ENCODE data around the gene MRPL53.
"Not testable (repeated sequence)": the region's sequence is repeated elsewhere in the genome, so short reads cannot be mapped to it uniquely, and the experiment has no call there.

The MRPL53 gene

DNA sequence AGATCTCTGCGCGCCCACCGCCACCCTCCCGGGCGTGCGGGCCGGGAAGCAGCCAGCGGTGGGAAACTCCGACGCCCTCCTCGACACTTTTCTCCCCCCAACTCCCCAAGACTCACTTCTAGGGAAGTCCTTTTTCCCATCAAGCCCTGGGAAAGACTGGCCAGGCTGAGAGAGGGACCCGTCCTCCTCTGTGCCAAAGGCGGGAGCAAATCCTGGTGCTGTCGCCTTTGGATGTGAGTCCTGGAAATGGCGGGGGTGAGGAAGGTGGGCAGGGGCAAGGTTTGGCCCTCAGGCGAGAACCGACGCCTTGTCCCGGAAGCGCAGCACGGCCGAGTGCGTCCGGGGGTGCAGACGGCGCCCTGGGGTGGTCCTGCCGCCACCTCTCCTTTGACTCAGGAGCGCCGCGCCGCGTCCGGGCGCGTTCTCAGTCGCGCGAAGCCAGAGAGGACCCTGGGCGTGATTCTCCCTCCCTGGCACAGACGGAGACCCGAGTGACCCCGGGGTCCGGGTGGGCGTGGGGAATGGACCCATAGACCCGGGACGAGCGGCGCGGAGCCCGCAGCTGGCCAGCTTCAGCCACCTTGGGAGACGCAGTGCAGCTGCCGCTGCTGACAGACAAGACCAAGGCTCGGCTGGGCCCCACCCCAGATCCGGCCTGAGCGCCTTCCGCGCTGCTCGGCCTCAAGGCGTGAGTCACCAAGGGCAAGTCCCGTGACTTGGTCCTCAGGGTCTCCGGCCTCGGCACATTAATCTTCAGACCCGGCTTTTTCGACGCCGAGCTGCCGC, 30.4 kb upstream of the MRPL53 start:
- DNase-seq (ENCODE audit: low read depth in 1 of 2, low spot score in 1 of 2), result no peak

GRCh38 chr2:74502147-74502719, 29.8 kb upstream of the MRPL53 start:
- no peak for DNase-seq (ENCODE audit: low read depth in 1 of 2, low spot score in 1 of 2)

DNA sequence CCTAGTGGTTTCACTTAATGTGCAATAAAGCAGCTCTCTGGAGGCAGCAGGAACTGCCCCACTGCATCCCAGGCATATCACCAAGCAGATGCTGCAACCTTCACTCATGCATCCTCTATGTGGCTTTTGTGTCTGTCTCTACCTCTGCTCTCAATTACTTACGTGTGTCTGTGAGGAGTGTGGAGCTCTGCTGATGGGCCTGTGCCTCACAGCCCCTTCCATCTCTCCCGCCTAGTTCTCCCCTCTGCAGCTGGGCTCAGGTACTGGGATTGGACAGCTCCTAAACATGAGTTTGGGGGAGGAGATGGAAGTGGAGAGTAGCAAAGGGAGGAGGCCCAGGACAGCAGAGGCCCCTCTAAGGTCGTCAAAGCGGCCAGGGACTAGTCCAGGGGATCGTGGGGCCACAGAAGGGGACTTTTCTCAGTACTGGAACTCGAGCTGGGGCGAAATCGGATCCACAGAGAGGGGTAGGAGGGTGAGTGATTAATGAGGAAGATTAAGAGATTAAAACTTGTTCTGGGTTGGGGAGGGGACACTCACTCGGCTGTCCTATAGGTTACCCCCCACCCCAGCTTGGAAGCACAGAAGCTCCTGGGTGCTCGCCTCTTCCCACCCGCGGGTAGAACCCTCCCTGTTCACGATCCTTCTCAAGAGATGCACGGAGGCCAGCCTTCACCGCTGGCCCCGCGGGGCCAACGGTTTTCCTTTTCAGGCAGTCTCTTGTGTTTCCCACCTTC, 29.0 kb upstream of the MRPL53 start:
- no peak for DNase-seq (ENCODE audit: low read depth in 1 of 2, low spot score in 1 of 2)

GRCh38 chr2:74500578-74500946, 28.1 kb upstream of the MRPL53 start:
- no peak for DNase-seq (ENCODE audit: low read depth in 1 of 2, low spot score in 1 of 2)

- DNase-seq (ENCODE audit: low read depth in 1 of 2, low spot score in 1 of 2), result no peak
Measured at GRCh38 chr2:74499940-74500577, 27.6 kb upstream of the MRPL53 start.

DNA sequence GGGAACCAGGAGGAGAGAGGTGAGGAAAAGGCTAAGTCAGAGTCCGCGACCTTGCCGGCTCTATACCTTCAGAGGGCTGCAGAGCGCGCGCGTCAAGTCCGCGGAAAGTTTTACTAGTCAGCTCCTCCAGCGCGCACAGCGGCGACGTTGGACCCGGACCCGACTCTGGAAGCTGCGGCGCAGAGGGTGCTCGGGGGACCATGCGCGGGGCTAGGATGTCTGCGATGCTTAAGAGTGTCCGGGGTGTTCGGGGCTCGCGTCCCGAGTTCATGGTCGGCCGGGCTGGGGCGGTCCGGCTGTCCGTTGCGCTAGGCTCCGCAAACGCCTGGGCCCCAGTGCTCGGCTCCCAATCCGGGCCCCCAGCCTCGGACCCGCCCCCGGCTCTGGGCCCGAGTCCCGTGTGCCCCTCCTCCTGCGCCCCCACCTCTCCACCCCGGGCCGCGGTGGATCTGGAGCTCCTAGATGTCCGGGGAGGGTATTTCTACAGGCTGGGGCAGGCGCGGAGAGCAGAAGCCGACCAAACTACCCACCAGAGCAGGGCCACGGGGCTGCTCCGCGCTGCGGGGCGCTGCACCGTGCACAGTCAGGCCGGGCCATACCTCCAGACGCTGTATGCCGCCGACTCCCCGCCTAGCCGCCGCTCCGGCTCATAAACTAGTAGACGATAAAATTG, 26.9 kb upstream of the MRPL53 start, which contains the start of gene LBX2:
TSS of gene LBX2 (minus strand) at position 337 of the 673 bp plus-strand sequence. CDS start at position 271, 66 bp downstream.
- DNase-seq (ENCODE audit: low read depth in 1 of 2, low spot score in 1 of 2), result no peak

DNA sequence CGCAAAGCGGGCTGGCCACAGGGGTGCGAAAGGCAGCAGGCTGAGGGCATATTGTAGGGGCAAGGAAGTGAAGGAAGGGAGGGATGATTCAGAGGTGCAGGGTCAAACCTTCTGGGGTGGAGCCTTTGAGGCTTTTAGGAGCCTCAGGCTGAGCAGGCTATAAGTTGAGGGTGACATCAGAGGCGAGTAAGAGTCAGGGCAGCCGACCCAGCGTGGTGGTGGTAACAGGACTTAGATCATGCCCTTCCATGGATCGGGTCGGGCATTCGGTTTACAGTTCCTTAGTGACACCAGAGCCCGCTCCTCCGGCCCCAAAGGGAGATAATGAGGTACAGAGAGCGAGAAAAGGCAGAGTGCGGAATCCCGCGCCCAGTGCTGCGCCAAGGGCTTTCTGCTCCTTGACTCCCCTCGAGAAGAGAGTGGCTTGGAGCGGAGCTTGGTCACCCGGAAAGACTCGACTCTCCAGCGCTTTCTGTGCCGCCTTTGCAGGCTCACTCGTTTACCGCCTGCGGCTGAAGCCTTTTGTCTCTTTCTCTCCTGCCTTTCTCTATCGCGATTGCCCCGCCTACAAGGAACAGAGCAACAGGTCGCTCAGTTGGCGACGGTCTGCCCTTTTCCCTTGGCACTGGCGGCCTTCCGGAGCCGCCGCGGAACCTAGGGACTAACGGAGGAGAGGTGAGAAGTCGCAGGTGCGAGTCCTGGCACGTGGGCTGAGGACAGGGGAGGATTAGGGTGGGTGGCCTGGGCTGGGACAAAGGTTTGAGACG, 26.2 kb upstream of the MRPL53 start:
- DNase-seq (ENCODE audit: low read depth in 1 of 2, low spot score in 1 of 2), result no peak

DNA sequence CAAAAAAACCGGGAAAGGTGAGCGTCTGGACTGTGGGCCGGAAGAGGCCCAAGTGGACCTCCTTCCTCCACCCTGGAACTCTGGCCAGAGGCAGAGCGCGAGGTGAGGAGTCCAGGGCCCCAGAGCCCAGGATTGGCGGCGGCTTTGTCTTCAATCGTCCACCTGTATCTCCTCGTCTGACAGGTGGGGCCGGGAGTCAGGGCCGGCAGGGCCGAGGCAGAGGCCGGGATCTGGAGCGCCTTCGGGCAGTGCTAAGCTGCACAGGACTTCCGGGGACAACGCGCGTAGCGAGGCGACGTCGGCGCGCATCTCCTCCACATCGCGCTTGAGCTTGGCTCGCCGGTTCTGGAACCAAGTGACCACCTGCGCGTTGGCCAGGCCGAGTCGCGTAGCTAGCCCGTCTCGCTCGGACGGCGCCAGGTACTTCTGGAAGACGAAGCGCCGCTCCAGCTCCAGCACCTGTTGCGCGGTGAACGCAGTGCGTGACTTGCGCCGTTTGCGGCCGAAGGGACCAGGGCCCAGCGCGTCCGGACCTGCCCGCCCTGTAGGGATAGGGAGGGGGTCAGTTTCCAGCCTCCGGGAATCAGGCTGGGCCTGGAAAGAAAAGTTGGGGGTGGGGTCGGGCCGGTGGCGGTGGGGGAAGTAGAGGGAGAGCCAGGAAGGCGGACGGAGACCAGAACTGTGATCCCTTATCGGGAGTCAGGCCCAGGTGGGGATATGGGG, 25.5 kb upstream of the MRPL53 start:
- no peak for DNase-seq (ENCODE audit: low read depth in 1 of 2, low spot score in 1 of 2)

DNA sequence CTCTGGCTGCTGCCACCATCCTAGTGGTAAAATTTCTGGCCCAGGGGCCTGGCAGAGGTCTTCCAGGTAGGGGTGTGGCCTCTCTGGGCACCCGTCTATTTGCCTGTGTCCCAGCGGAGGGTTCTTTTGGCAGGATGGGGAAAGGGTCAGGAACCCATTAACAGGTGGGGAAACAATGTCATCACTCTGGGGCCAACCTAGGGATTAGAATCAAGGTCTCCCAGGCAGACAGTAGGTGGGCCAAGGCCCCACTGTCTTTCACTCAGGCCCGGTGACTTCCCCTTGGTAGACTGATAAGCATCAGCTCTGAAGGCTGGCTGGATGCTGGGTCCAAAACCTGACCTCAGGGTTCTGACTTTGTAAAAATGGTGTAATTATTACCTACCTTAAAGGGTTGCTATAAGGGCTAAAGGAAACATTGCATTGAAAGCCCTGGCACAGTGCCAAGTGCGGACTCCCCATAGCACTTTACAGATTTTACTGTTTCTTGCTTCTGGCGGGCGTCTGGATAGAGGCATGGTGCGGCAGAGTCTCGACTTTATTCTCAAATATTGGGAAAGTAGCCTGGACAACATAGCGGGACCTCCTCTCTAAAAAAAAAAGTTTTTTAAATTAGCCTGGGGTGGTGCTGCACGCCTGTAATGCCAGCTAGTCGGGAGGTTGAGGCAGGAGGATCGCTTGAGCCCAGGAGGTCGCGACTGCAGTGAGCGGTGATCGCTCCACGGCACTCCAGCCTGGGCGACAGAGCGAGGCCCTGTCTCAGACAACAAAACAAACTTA, 24.7 kb upstream of the MRPL53 start:
- DNase-seq (ENCODE audit: low read depth in 1 of 2, low spot score in 1 of 2), result no peak

DNA sequence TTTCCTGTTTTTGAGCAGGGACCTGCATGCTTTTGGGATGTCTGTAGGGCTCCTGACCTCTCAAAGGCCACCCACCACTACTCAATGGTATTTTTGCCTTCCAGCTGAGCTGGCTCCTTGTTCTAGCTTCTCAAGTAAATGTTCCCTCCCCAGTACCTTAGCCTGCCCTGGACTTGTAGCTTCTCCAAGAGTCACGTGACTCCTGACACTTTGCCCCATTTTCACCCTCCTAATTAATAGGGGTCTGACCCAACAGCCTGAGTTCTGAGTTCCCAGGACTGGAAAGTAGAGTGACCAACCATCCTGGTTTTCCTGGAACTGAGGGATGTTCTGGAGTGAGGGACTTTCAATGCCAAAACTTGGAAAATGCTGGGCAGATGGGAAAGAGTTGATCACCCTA, 23.0 kb upstream of the MRPL53 start:
- DNase-seq (ENCODE audit: low read depth in 1 of 2, low spot score in 1 of 2), result no peak

DNA sequence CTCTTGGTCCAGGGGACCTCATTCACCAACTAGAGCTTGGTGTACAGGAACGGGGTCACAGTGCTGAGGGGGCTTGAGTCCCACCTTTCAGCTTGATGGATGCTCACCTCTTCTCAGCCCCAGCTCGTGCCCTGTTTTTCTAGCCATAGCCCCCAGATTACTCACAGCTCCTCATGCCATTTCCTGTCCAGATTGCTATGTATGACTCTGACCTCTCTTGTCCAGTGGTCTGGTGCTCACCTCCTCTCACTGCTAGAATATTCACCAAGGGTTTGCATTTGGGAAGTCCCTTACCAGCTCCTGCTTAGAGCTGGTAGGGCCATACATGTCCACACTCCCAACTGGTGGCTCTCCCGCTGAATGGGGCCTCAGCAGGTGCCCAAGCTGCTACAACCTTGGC, 21.1 kb upstream of the MRPL53 start:
- no peak for DNase-seq (ENCODE audit: low read depth in 1 of 2, low spot score in 1 of 2)

- DNase-seq (ENCODE audit: low read depth in 1 of 2, low spot score in 1 of 2), result no peak
Measured at GRCh38 chr2:74491648-74492544, 19.4 kb upstream of the MRPL53 start.

DNA sequence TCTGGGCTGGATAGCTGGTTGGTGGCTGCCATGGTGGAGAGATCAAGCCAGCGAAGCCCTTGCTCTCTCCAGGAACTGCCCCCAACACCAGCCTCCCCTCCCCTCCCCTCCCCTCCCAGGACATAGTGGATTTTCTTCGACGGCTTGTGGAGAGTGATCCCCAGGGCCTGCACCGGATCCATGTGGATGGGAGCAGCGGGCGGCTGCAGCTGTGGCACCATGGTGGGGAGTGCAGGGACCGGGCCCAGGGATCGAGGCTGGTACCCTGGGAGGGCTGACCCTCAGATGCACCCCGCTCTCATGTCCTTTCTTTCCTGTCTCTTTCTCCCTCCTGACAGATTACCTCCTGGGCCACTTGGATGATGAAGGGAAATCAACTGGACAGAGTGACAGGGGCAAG, 17.4 kb upstream of the MRPL53 start:
- DNase-seq (ENCODE audit: low read depth in 1 of 2, low spot score in 1 of 2), result no peak

GRCh38 chr2:74488643-74489481, 16.4 kb upstream of the MRPL53 start:
- no peak for DNase-seq (ENCODE audit: low read depth in 1 of 2, low spot score in 1 of 2)

GRCh38 chr2:74486141-74486540, 13.7 kb upstream of the MRPL53 start:
- DNase-seq (ENCODE audit: low read depth in 1 of 2, low spot score in 1 of 2), result no peak

DNA sequence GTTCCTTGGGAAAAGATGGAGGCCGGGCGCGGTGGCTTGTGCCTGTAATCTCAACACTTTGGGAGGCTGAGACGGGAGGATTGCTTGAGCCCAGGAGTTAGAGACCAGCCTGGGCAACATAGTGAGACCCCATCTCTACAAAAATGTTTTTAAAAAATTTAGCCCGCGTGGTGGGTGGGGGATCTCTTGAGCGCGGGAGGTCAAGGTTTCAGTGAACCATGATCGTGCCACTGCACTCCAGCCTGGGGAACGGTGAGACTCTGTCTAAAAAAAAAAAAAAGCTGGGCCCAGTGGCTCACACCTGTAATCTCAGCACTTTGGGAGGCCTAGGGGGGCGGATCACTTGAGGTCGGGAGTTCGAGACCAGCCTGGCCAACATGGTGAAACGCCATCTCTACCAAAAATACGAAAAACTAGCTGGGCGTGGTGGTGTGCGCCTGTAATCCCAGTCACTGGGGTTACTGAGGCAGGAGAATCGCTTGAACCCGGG, 11.2 kb upstream of the MRPL53 start:
- DNase-seq (ENCODE audit: low read depth in 1 of 2, low spot score in 1 of 2), result not testable (repeated sequence)
